ENCODE data around the gene DPCD. TPM values are rescaled to one million over a fixed set of nuclear protein-coding genes. Genes with fewer than 3 reads are reported as not detected.

Gene DPCD
- total RNA-seq, 2 experiments from 2014 or later = 4.1 to 5.2 TPM

- ChIA-PET POLR2A (interaction anchor here (1.9 kb wide), 1 partner anchor 12 kb away, joined by 5 read pairs; no protein-coding TSS in a partner anchor), CTCF (interaction anchor here (0.6 to 4.5 kb wide), 25 partner anchors 9 to 520 kb away, joined by 3 to 67 read pairs (median 5); partner anchors contain the start of genes DPCD and POLL)
- peak overlapping the region; percentile 73 for H3K4me3 Mint-ChIP-seq
- no peaks in the 10 kb centered on the region for H3K9me3 Mint-ChIP-seq
- no peaks in the 10 kb centered on the region for H3K36me3 Mint-ChIP-seq (ENCODE audit: low read depth)
- H3K27me3 Mint-ChIP-seq = peaks cover 41% of the 10 kb centered on the region
- no peak overlapping the region for H3K27ac Mint-ChIP-seq
- peaks cover 18% of the 10 kb centered on the region for H3K4me1 Mint-ChIP-seq
- peak; percentile 84 for DNase-seq
Observed at GRCh38 chr10:101569622-101570427, 18.3 kb upstream of the DPCD start.

- no peak for DNase-seq
- peak overlapping the region; percentile 73 for H3K4me3 Mint-ChIP-seq
- no peak overlapping the region for H3K27ac Mint-ChIP-seq
Observed at GRCh38 chr10:101570428-101571270, 17.5 kb upstream of the DPCD start.

GRCh38 chr10:101571271-101571925 lies 16.7 kb upstream of the DPCD start:
- no peak for DNase-seq
- ChIA-PET CTCF (interaction anchor here (0.6 to 4.5 kb wide), 23 partner anchors 7 to 410 kb away, joined by 3 to 67 read pairs (median 5); partner anchors contain the start of genes DPCD and POLL), POLR2A (interaction anchor here (1.1 kb wide), 3 partner anchors 10 to 823 kb away, joined by 3 to 4 read pairs (median 3); no protein-coding TSS in a partner anchor)
- Mint-ChIP-seq H3K4me3 (no peak overlapping the region), H3K27me3 (peaks cover 29% of the 10 kb centered on the region), H3K36me3 (ENCODE audit: low read depth) (no peaks in the 10 kb centered on the region), H3K27ac (no peak overlapping the region), H3K9me3 (no peaks in the 10 kb centered on the region), H3K4me1 (peaks cover 16% of the 10 kb centered on the region)

More at GRCh38 chr10:101570428-101571270, 17.5 kb upstream of the DPCD start:
- POLR2A ChIA-PET = interaction anchor here (1.1 to 1.9 kb wide), 4 partner anchors 10 to 824 kb away, joined by 3 to 5 read pairs (median 4); no protein-coding TSS in a partner anchor
- CTCF ChIA-PET = interaction anchor here (0.6 to 4.5 kb wide), 28 partner anchors 8 to 520 kb away, joined by 3 to 67 read pairs (median 5); partner anchors contain the start of genes DPCD and POLL
- H3K4me1 Mint-ChIP-seq = peaks cover 18% of the 10 kb centered on the region
- H3K36me3 Mint-ChIP-seq (ENCODE audit: low read depth) = no peaks in the 10 kb centered on the region
- no peaks in the 10 kb centered on the region for H3K9me3 Mint-ChIP-seq
- peaks cover 35% of the 10 kb centered on the region for H3K27me3 Mint-ChIP-seq

- DNase-seq = no peak
- ChIA-PET CTCF (interaction anchor here (1.1 to 4.5 kb wide), 6 partner anchors 10 to 359 kb away, joined by 3 to 67 read pairs (median 5); no protein-coding TSS in a partner anchor), POLR2A (no interaction called here)
- no peaks in the 10 kb centered on the region for H3K9me3 Mint-ChIP-seq
- peaks cover 14% of the 10 kb centered on the region for H3K4me1 Mint-ChIP-seq
- no peaks in the 10 kb centered on the region for H3K36me3 Mint-ChIP-seq (ENCODE audit: low read depth)
- H3K4me3 Mint-ChIP-seq = no peak overlapping the region
- H3K27me3 Mint-ChIP-seq = peaks cover 25% of the 10 kb centered on the region
- no peak overlapping the region for H3K27ac Mint-ChIP-seq
Observed at GRCh38 chr10:101572126-101572525, 16.0 kb upstream of the DPCD start.

- H3K9me3 Mint-ChIP-seq = no peaks in the 10 kb centered on the region
- no peak overlapping the region for H3K27ac Mint-ChIP-seq
- CTCF ChIA-PET = interaction anchor here (0.9 to 1.3 kb wide), 3 partner anchors 119 to 359 kb away, joined by 3 read pairs; no protein-coding TSS in a partner anchor
- H3K4me1 Mint-ChIP-seq = peaks cover 14% of the 10 kb centered on the region
- POLR2A ChIA-PET = no interaction called here
- no peaks in the 10 kb centered on the region for H3K36me3 Mint-ChIP-seq (ENCODE audit: low read depth)
- no peak overlapping the region for H3K4me3 Mint-ChIP-seq
- no peak for DNase-seq
- peaks cover 19% of the 10 kb centered on the region for H3K27me3 Mint-ChIP-seq
Observed at GRCh38 chr10:101572785-101573184, 15.3 kb upstream of the DPCD start.

GRCh38 chr10:101573885-101574753 lies 14.0 kb upstream of the DPCD start:
- peaks cover 14% of the 10 kb centered on the region for H3K4me1 Mint-ChIP-seq
- POLR2A ChIA-PET = no interaction called here
- DNase-seq = no peak
- H3K9me3 Mint-ChIP-seq = no peaks in the 10 kb centered on the region
- CTCF ChIA-PET = interaction anchor here (0.5 to 0.9 kb wide), 2 partner anchors 95 to 207 kb away, joined by 3 read pairs; no protein-coding TSS in a partner anchor
- peaks cover 8% of the 10 kb centered on the region for H3K27me3 Mint-ChIP-seq
- H3K4me3 Mint-ChIP-seq = no peak overlapping the region
- H3K36me3 Mint-ChIP-seq (ENCODE audit: low read depth) = peaks cover 5% of the 10 kb centered on the region
- H3K27ac Mint-ChIP-seq = no peak overlapping the region

GRCh38 chr10:101575091-101575490 lies 13.0 kb upstream of the DPCD start:
- DNase-seq = no peak
- H3K4me3 Mint-ChIP-seq = no peak overlapping the region
- H3K9me3 Mint-ChIP-seq = no peaks in the 10 kb centered on the region
- peaks cover 7% of the 10 kb centered on the region for H3K4me1 Mint-ChIP-seq
- H3K27me3 Mint-ChIP-seq = no peaks in the 10 kb centered on the region
- ChIA-PET CTCF (no interaction called here), POLR2A (no interaction called here)
- H3K27ac Mint-ChIP-seq = no peak overlapping the region
- peaks cover 5% of the 10 kb centered on the region for H3K36me3 Mint-ChIP-seq (ENCODE audit: low read depth)

GRCh38 chr10:101575580-101576210 lies 12.4 kb upstream of the DPCD start:
- no peaks in the 10 kb centered on the region for H3K27me3 Mint-ChIP-seq
- no peak overlapping the region for H3K27ac Mint-ChIP-seq
- no peak for DNase-seq
- peaks cover 4% of the 10 kb centered on the region for H3K4me1 Mint-ChIP-seq
- no peak overlapping the region for H3K4me3 Mint-ChIP-seq
- CTCF ChIA-PET = interaction anchor here (0.6 to 1.6 kb wide), 5 partner anchors 24 to 769 kb away, joined by 3 to 8 read pairs (median 3); no protein-coding TSS in a partner anchor
- peaks cover 5% of the 10 kb centered on the region for H3K36me3 Mint-ChIP-seq (ENCODE audit: low read depth)
- no peaks in the 10 kb centered on the region for H3K9me3 Mint-ChIP-seq
- POLR2A ChIA-PET = interaction anchor here (0.6 to 1.3 kb wide), 2 partner anchors 12 to 307 kb away, joined by 3 to 5 read pairs; partner anchors contain the start of genes DPCD and POLL

GRCh38 chr10:101576211-101576863 lies 11.8 kb upstream of the DPCD start:
- ChIA-PET POLR2A (interaction anchor here (0.6 to 1.3 kb wide), 2 partner anchors 12 to 308 kb away, joined by 3 to 5 read pairs; partner anchors contain the start of genes DPCD and POLL), CTCF (interaction anchor here (0.6 to 1.6 kb wide), 6 partner anchors 24 to 768 kb away, joined by 3 to 8 read pairs (median 3); no protein-coding TSS in a partner anchor)

GRCh38 chr10:101577121-101577871 lies 10.8 kb upstream of the DPCD start:
- ChIA-PET CTCF (interaction anchor here (1.6 kb wide), 1 partner anchor 363 kb away, joined by 7 read pairs; no protein-coding TSS in a partner anchor), POLR2A (interaction anchor here (1.2 kb wide), 1 partner anchor 11 kb away, joined by 5 read pairs; the partner anchor contains the start of genes DPCD and POLL)
- Mint-ChIP-seq H3K36me3 (ENCODE audit: low read depth) (peaks cover 5% of the 10 kb centered on the region), H3K27me3 (no peaks in the 10 kb centered on the region), H3K9me3 (no peaks in the 10 kb centered on the region), H3K4me1 (peaks cover 2% of the 10 kb centered on the region), H3K4me3 (no peak overlapping the region), H3K27ac (no peak overlapping the region)
- no peak for DNase-seq

More at GRCh38 chr10:101576211-101576863, 11.8 kb upstream of the DPCD start:
- Mint-ChIP-seq H3K27ac (no peak overlapping the region), H3K27me3 (no peaks in the 10 kb centered on the region), H3K9me3 (no peaks in the 10 kb centered on the region), H3K4me1 (peaks cover 2% of the 10 kb centered on the region), H3K4me3 (no peak overlapping the region), H3K36me3 (ENCODE audit: low read depth) (peaks cover 5% of the 10 kb centered on the region)
- no peak for DNase-seq
